HG03469 (cell line): ENCODE measurements around the gene NOD2.
A peak's percentile ranks its signal among the peaks of the same experiment; 100 is the strongest.

ENCODE experiments used
- ATAC-seq: cut with Tn5 transposase; IDR thresholded peaks from one replicate; pipeline ENCODE4 v1.9.1; 2021; ENCODE audit warnings: mild to moderate bottlenecking, moderate library complexity, moderate number of reproducible peaks; ENCODE audit not compliant: unreplicated experiment

The NOD2 gene

DNA sequence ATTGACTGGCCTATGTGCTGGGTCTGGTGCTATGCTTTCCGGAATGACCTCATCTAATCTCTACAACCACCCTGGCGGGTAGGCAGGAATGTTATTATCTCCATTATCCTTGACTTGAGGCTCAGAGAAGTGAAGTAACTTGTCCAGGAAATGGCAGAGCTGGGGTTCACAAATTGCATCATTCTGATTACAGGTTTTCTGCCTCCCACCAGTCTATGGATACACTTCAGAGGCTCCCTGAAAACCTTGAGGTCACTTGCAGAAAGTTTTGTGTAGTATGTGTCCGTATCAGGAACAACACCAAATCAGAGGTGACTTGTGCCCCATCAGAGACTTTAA lies 19.1 kb downstream of the NOD2 start:
- no peak for ATAC-seq

DNA sequence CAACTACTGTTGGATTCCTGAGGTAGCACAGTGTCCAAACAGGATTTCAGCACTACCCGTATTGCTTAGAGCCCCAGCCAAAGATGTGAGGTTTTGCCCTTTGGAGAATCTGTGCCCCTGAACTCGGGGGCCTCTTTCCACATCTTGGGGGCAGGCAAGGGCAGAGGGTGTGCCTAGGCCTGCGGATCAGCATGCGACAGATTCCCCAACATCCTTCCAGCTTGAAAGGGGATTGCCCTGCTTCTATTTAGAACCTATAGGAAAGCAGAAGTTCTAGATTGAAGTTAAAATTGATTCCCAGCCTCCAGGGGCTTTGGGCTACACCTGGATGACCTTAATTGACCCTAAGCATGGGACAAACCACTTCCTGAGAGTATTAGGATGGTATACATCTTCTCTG lies 19.6 kb downstream of the NOD2 start:
- no peak for ATAC-seq

DNA sequence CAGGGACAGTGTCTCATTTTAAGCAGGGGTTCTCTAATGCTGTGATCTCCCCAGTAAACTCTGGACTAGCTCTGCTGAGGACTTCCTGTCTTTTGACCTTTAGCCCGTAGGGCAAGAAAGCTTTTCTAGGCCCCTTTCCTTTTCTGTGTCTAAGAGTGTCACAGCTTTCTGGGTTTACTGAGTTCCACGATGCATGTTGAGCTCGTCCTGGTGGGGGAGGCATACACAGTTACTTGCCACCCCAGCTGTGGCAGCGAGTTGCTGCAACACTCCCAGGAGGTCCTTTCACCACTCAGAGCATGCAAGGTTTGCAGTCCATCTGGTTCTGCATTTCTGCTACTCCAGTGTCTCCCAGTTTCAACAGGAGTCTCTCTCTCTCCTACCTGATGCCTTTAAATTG lies 23.7 kb downstream of the NOD2 start:
- ATAC-seq = no peak

DNA sequence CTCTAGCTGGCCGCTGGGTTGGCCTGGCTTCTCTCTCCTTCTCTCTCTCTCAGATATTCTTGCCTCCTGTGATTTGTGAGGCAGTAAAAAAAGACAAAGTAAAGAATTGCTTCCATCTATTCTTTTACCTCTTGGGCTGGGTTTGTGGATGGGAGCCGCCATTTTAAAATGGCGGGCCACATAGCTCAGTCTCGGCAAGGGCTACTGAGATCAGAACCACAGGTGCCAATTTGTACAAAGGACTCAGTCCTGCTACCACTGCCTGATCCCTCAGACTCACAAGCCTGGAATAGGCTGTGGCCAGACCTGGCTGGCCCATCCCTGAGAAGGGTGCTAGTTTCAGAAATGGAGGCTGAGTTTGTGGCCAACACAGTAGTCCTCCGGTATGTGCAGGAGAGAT lies 24.1 kb downstream of the NOD2 start:
- no peak for ATAC-seq

DNA sequence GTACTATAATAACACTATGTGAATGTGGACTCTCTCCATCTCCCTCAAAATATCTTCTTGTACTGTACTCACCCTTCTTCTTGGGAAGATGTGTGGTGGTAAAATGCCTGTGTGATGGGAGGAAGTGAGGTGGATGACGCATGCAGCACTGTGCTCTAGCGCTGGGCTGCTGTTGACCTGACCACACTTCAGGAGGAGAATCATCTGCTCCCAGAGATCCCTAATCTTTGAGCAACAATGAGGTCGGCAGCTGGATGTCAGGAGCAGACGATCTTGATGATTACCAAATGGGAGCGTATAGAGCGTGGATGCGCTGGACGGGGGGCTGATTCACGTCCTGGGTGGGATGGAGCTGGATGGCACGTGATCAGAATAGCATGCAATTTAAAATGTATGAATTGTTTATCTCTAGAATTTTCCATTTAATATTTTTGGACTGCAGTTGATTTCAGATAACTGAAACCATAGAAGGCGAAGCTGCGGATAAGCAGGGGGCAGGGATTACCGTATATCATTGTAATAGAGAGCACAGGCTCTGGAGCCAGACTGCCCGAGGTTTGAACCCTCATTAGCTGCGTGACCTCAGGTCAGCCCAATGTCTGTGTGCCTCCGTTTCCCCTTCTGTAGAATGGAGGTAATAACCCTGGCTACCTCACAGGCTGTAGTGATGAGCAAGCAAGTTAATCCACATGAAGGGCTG lies 24.8 kb downstream of the NOD2 start:
- ATAC-seq = no peak

DNA sequence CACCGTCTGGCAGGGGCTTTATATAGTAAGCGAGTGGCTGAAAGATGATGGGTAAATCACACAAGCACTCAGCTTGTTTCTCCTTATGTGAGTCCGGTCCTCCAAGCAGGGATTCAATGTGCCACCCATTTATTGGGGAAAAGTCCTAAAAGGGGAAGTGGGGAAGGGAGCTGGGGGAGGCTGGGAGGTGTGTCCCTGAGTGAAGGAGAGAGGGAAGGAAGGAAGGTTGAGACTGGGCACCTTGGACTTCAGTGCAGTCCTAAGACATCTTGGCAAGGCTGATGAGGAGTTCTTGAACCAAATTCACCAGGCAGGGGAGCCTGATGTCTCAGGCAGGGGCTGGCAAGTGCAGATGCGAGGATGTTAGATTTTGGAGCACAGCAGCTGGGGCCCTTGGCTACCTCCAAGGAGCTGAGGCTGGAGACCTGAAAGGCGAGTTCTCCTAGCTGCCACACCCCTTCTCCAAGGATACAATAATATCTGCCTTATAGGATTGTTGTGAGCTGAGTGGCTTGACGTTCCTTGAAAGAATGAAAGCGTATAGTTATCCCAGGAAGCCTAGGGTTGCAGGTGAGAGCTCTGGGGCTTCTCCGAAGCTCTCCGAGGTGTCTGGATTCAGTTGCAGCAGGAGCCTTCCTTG lies 25.5 kb downstream of the NOD2 start:
- ATAC-seq = no peak

DNA sequence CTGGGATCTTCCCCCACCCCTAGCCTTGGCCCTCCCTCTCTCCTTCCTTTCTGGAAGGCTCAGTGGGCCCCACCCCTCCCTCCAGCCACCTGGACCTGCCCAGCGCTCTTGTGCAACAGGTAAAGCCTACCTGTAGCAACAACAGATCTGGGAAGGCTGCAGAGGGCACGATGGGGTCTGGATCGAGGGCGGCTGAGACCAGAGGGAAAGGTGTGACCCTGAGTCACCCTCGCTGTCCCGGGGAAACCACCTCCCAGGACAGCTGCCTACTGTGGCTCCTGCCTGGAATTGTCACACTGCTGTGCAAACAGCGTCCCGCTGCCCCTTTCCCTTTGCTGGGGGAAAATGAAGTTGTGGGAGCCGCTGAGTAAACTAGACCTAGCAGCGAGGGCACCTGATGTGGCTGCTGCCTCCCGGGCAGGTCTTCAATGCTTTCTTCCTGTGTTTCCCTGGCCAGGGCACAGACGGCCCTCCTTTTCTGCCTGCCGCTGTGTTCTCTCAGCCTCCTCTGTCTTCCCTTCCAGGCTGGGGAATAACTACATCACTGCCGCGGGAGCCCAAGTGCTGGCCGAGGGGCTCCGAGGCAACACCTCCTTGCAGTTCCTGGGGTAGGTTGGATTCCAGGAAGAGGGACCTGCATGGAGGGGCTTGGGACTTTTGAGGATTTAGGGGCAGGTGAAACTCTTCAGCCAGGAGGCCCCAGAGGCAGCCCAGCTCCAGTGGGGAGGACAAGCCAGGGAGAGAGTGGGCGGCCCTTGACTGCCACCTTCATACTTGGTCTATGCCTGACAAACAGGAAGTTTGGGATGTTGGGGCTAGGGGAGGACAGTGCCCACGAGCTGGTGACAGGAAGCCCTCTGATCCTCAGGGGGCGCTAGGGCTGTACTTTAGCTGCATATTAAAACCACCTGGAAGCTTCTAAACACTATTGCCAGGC lies 26.3 kb downstream of the NOD2 start:
- ATAC-seq = no peak

DNA sequence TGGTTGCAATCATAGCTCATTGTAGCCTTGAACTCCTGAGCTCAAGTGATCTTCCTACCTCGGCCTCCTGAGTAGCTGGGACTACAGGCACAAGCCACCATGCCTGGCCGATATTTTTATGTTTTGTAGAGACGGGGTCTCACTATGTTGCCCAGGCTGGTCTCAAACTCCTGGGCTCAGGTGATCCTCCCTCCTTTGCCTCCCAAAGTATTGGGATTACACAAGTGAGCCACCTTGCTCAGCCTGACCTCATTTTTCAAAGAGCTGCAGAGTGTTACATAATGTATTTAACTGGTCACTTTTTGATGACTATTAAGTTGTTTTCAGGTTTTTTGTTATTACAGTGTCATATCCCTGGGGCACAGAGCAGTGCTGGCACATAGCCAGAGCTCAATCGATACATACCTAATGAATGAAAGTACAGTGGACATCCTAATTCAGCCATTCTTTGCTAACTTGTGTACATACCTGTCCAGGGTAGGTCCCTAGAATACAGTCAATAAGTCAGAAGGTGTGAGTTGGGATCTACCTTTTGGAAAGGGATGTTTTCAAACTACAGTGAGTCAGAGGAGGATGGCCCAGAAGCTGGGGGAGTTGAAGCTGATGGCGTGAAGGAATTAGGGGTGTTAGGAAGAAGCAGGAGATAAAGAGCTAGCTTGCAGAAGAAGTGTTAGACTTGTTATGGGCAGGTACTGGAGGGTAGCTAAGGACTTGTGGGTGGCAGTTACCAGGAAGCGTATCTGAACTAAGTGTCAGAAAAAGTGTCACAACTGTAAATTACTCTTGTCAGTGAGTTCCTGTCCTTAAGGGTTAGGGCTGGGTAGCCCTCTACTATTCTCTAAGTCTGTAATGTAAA lies 28.4 kb downstream of the NOD2 start:
- no peak for ATAC-seq

DNA sequence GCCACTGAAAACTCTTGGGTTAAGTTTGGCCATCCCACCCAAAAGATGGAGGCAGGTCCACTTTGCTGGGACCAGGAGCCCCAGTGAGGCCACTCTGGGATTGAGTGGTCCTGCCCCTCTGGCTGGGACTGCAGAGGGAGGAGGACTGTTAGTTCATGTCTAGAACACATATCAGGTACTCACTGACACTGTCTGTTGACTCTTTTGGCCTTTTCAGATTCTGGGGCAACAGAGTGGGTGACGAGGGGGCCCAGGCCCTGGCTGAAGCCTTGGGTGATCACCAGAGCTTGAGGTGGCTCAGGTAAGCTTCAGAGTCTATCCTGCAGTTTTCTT lies 29.0 kb downstream of the NOD2 start:
- ATAC-seq = no peak

DNA sequence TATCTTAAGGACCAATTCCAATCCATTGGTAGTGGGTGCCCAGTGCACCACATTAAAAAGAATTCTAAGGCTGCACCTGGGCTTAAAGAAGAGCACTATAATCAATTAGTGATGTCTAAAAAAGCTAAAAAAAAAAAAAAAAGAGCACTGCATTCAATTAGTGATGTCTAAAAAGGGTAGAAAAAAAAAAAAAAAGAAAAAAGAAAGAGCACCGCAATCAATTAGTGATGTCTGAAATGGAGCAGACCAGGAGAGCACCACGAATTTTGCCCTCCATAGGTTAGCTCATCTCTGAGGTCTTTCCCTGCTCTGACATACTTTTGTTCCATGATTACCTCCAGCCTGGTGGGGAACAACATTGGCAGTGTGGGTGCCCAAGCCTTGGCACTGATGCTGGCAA lies 29.6 kb downstream of the NOD2 start:
- ATAC-seq = no peak

DNA sequence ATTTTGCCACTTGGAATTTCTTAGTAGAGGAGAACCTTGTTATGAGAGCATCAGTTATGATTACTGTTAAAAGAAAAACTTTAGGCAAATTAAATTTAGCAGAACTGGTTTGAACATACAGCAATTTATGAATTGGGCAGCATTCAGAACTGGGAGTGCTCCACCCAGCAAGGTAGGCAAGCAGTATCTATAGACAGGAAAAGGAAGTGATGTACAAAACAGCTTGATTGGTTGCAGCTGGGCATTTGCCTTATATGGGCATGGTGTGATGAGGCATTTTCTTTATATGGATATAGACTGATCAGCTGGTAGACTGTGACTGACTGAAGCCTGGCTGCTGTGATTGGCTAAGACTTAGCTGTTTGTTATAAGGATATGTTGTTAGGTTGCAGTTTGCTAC lies 30.9 kb downstream of the NOD2 start:
- no peak for ATAC-seq

DNA sequence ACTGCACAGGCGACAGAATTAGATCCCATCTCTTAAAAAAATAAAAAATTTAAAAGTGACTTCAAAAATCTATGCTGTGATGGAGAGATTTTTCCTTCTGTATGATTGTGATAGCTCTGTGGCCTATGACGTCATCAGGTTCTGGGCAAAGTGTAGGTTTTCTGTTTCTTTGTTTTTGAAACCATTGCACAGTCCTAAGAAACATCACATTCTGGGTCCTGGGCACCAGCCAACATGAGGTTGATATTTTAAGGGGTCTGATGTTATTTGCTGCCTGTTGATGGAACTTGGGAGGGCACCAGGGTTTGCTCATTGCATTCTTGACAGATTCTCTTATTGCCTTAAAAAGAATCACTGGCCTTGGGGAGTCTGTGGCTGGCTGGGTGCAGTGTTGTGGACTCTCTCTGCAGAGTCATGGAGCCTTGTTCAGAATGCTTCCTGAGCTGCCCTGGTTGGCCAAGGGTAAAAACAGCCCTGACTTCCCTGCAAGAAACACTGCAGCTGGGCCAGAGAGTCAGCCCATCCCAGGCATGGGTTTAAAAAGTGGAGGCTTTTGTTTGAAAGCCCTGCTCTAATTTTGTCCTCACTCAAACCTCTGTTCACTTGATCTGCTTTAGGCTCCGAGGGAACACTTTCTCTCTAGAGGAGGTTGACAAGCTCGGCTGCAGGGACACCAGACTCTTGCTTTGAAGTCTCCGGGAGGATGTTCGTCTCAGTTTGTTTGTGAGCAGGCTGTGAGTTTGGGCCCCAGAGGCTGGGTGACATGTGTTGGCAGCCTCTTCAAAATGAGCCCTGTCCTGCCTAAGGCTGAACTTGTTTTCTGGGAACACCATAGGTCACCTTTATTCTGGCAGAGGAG lies 38.0 kb downstream of the NOD2 start:
- no peak for ATAC-seq

DNA sequence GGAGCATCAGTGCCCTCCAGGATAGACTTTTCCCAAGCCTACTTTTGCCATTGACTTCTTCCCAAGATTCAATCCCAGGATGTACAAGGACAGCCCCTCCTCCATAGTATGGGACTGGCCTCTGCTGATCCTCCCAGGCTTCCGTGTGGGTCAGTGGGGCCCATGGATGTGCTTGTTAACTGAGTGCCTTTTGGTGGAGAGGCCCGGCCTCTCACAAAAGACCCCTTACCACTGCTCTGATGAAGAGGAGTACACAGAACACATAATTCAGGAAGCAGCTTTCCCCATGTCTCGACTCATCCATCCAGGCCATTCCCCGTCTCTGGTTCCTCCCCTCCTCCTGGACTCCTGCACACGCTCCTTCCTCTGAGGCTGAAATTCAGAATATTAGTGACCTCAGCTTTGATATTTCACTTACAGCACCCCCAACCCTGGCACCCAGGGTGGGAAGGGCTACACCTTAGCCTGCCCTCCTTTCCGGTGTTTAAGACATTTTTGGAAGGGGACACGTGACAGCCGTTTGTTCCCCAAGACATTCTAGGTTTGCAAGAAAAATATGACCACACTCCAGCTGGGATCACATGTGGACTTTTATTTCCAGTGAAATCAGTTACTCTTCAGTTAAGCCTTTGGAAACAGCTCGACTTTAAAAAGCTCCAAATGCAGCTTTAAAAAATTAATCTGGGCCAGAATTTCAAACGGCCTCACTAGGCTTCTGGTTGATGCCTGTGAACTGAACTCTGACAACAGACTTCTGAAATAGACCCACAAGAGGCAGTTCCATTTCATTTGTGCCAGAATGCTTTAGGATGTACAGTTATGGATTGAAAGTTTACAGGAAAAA lies 38.8 kb downstream of the NOD2 start:
- ATAC-seq = no peak

DNA sequence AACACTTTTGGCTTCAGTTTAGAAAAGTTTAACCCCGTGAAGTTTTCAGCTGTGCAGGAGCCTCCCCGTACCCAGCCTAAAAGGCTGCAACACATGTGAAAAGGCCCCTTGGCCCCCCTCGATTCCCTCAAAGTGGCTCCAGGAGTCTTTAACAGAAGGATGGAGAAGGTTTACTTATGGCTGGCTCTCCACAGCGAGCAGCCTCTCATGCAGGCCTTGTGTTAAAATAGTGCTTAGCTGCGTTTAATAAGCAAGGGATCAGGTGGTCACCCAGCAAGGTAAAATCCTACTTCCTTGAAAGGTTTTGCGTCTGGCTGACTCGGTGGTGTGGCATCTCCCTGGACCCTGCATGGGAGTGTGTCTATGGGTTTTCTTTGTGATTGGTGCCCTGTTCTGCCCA lies 40.1 kb downstream of the NOD2 start:
- no peak for ATAC-seq

DNA sequence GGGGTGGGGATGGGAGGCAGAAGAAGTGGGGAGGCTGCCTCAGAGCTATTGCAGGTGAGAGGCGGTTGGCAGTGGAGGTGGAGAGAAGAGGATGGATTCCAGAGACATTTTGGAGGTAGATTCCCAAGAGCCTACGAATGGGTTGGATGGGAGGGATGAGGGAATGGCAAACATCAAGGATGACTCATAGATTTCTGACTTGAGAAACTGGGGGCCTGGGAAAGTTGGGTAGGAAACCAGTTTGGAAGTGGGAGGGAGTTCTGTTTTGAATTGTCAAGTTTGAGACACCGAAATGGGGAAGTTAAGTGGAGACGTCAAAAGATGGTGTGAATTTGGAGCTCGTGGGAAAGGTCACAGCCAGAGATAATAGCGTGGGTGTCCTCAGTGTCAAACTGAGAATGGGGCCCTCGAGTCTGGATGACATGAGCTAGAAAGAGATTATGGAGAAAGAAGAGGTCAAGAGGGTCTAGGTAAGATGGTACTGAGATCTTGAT lies 42.3 kb downstream of the NOD2 start:
- peak; percentile 44 for ATAC-seq

DNA sequence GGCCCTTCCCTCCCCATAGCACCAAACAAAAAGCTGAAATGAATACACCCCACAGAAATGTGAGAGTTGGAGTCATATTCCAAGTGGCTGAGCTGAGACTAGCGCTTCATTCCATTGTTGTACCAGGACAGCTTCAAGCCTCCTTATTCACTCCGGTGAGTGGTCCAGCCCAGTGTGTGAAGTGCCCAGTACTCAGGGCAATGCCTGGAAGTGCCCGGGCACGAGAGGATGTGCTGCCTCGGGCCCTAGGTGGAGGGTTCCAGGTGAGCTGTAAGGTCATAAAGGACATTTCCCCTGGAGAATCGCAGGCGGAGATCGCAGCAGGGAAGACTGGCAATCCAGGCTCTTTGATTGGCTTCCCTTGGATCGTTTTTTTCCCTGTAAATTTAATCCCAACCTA lies 43.0 kb downstream of the NOD2 start:
- no peak for ATAC-seq

DNA sequence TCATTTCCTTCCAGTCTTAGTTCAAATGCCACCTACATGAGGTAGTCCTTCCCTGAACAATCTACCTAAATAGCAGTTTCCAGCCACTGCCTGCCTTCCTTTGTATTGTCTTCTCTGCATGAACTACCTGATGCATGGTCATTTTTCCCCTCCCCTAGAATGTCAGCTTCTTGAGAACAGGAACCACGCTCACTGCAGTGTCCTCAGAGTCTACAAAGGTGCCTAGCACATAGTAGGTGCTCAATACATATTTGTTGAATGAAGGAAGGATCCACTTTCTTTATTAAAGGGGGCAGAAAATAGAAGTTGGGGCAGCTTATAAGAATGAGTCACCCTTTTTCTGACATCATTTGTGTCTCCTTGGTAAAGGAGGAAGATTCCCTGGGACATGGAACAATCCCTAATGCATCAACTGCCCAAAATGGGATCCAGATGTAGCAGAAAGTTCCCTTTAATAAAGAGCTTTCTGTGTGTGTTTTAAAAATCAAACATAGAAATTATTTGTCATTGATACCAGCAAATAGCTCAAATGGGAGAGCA lies 44.1 kb downstream of the NOD2 start:
- no peak for ATAC-seq

DNA sequence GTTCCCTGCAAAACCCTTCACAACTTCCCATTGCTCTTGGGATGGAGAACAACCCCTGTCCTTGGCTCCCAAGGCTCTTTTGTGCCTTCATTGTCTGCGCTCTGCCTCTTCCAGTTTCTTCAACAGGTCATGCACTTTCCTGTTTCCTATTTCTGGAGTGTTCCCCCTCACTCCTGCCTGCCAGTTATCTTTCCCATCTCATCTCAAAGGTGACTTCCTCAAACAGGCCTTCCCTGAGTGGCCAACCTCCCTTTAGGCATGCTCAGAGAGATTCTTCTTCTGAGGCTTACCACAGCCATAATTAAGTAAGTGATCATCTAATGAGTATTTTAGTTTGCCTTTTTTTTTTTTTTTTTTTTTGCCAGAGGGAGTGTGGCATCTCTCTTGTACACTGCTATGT lies 45.6 kb downstream of the NOD2 start:
- ATAC-seq = no peak

DNA sequence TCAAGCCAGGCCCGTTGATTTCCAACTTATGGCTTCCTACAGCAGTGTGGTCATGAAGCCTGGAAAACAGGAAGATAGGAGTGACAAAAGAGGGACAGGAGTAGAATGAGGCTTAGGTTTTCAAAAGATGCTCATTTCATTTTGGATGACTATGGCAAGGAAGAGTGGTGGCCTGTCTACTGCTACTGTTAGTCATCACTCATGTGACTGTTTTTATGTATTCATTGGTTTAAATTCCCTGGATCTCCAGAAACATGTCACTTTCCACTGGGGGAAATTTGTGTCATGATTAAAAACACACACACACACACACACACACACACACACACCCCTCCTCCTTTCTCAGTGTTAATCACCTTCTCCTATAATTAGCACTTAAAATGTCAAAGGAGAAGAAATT lies 47.3 kb downstream of the NOD2 start:
- no peak for ATAC-seq
